ENCODE results near the gene RPS25. TPM values are rescaled to one million over a fixed set of nuclear protein-coding genes. Genes with fewer than 3 reads are reported as not detected.
"Not testable (repeated sequence)": the region's sequence is repeated elsewhere in the genome, so short reads cannot be mapped to it uniquely, and the experiment has no call there.

Gene RPS25
- total RNA-seq, 1 donor from 2014 or later: 307 TPM

- ATAC-seq (no peak), DNase-seq (ENCODE audit: low spot score) (no peak)
Observed at GRCh38 chr11:119041821-119042514, 23.8 kb upstream of the RPS25 start.

- not testable (repeated sequence) for ATAC-seq; DNase-seq (ENCODE audit: low spot score)
Observed at GRCh38 chr11:119039471-119039870, 21.3 kb upstream of the RPS25 start.

- ATAC-seq (no peak), DNase-seq (ENCODE audit: low spot score) (no peak)
Observed at GRCh38 chr11:119038884-119039283, 20.7 kb upstream of the RPS25 start.

- no peak for DNase-seq (ENCODE audit: low spot score)
Observed at GRCh38 chr11:119034813-119035212, 16.7 kb upstream of the RPS25 start.

GRCh38 chr11:119033421-119033820, 15.3 kb upstream of the RPS25 start:
- not testable (repeated sequence) for DNase-seq (ENCODE audit: low spot score); ATAC-seq

More at GRCh38 chr11:119034813-119035212, 16.7 kb upstream of the RPS25 start:
- ATAC-seq: no peak

DNA sequence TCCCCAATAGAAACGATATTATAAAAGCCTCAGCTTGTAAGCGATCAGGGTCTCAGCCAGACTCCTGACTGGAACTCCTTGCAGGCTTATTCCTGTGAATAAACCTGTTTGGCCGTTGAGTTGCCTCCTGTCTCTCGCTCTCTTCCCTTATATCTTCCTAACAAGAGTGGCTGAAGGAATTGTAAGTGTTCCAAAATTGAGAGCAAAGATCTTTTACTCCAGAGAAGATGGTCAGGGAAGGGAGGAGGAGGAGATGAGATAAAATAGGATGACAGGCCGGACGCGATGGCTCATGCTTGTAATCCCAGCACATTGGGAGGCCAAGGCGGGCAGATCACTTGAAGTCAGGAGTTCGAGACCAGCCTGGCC, 13.8 kb upstream of the RPS25 start:
- ATAC-seq: no peak
- DNase-seq (ENCODE audit: low spot score): no peak

DNA sequence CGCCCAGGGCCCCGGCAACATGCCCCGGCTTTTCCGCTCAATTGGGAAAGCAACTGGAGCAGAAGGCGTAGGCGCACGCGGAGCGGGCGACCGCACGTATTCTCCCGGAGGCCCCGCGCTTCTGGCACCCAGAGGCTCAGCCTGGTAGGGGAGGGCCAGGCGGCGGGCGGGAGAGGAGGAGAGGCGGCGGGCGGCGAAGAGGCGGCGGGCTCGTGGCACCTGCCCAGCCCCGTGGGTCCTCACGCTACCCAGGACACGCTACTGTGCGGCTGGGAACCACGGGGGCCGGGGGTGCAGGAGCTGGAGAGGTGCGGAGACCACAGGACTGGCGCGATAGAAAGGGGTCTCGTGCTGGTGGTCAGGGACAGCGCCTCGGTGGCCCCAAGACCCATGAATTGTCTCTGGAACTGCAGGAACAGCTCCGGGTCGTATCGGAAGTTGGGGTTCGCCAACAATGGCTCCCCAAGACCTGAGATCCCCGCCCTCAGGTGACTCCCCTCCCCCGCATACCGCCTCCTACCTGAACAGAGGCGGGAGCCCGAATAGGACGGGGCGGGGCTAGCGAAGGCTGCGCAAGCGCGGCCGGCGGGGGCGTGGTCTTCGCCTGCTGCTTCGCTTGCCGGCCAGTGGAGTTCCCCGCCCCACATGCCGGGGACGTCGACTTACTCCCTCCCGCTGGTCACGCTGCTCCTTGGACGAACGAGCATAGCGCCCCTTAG, 12.3 kb upstream of the RPS25 start, which contains the start of gene SLC37A4:
TSS of gene SLC37A4 (minus strand) at position 549 of the 719 bp plus-strand sequence.
- DNase-seq (ENCODE audit: low spot score): peak; percentile 100
- peak; percentile 67 for ATAC-seq

DNA sequence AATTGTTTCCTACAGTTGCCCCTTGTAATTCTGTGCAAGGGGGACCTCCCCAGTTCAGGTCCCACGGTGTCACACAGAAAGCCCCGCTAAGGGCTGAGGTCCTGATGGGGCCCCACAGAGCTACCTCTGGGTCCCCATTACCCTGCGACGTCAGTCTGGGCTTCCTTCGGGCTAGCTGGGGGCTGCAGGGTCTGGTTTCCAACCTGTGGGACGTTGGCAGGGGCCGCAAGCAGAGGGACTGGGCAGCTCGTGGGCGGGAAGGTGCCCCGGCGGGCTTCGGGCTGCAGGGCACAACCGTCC, 11.8 kb upstream of the RPS25 start:
- DNase-seq (ENCODE audit: low spot score) (peak; percentile 58), ATAC-seq (no peak)

GRCh38 chr11:119029340-119030028, 11.3 kb upstream of the RPS25 start:
- ATAC-seq (peak; percentile 58), DNase-seq (ENCODE audit: low spot score) (peak; percentile 94)

GRCh38 chr11:119029069-119029339, 10.9 kb upstream of the RPS25 start:
- ATAC-seq (no peak), DNase-seq (ENCODE audit: low spot score) (no peak)

DNA sequence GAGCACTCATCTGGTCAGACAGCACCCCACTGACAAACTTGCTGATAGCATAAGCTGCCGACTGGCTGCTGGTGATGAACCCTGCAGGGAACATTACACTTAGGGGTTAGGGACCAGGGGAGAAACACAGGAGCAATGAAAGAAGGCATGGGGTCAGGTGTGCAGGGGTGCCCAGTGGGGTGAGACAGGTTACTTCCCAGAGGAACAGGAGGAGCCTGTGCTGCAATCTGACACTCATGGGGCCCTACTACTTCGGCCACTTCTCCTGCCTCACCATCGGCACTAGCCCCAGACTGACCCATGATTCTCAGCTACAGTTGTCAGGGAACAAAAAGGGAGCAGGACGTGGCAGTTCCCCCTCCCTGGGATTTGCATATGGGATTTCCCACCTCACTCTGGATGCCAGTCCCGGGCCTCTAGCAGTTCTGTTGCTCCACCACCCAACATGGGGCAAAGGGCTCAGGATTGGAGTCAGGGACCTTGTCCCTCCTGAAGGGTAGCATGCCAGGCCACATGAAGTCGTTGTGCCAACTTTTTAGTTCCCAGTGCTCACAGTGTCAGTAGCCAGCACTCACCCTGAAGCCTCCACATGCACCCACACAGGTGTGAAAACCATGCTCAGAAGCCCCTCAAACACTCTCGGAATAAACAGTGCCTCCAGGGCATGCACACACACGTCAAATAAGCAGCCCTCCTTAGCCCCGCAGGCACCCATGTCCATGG, 10.4 kb upstream of the RPS25 start:
- DNase-seq (ENCODE audit: low spot score) (peak; percentile 91), ATAC-seq (peak; percentile 53)

GRCh38 chr11:119027561-119028345, 9.6 kb upstream of the RPS25 start:
- ATAC-seq: peak; percentile 10
- peak; percentile 75 for DNase-seq (ENCODE audit: low spot score)

DNA sequence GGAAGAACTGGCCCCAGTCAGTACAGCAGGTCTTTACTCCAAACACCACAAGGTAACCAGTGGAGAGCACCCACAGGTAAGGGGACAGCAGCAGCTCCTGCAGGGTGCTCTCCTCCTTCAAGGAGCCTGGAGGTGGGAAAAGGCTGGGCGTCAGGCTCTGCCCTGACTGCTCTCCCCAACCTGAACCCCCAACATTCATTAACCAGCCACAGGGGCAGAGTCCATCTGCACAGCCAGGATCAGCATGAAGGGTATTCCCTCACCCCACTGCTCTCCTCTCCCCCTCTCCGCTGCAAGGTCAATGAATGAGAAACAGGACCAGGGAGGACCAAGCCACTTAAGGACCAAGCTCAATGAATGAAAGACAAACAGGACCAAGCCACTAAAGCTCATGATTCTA, 8.8 kb upstream of the RPS25 start:
- ATAC-seq: no peak
- peak; percentile 60 for DNase-seq (ENCODE audit: low spot score)

GRCh38 chr11:119025978-119026766, 8.0 kb upstream of the RPS25 start:
- ATAC-seq (peak; percentile 19), DNase-seq (ENCODE audit: low spot score) (peak; percentile 88)

GRCh38 chr11:119025541-119025940, 7.4 kb upstream of the RPS25 start:
- no peak for DNase-seq (ENCODE audit: low spot score)
- ATAC-seq: no peak

DNA sequence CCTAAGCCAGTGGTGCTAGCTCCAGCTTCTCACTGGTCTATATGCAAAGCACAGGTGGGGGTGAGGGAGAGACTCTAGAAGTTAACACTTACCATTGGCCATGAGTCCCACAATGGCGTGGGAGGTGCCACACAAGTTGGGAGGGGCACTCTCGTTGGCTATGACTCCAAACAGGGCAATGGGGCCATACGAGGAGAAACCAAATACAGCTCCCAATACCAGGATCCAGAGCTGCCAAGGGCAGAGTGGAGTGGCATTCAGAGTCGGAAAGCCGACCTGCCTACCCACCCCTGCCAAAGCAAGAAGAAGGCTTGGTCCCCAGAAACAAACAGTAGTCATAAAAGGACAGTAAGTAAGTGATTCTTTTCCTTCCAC, 6.9 kb upstream of the RPS25 start:
- DNase-seq (ENCODE audit: low spot score): no peak
- ATAC-seq: no peak

DNA sequence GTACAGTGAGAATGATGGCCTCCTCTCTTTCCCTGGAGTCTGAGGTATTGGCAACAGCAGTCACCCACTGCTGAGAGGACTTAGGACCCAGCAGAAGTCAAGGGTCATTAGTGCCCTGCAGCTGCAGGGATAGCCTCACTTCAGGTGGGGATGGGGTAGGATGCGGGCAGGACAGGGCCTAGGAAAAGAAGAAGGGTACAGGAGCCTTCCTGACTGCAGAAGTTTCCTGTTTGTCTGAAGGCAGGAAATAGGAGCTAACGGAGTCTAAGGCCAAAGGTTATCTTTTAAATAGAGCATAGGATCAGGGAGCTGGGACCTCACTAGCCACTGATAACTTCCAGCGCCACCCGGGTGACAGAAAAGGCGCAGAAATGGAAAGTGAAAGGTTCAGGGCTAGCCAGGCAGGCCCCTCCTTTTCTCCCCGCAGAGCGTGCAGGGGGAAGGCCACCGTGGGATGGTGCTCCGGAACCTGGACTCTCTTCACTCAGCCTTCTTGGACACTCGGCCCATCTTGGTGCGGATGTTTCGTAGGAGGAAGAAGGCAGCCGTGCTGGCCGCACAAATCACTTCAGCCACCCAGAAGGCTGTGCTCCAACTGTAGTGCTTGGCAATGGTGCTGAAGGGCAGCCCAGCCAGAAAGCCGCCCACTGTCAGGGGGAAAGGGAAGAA, 6.4 kb upstream of the RPS25 start:
- no peak for DNase-seq (ENCODE audit: low spot score)
- ATAC-seq: no peak

- ATAC-seq: no peak
Observed at GRCh38 chr11:119023741-119024140, 5.6 kb upstream of the RPS25 start.

GRCh38 chr11:119021631-119022030, 3.5 kb upstream of the RPS25 start:
- ATAC-seq (no peak), DNase-seq (ENCODE audit: low spot score) (no peak)

More at GRCh38 chr11:119023741-119024140, 5.6 kb upstream of the RPS25 start:
- no peak for DNase-seq (ENCODE audit: low spot score)

Measured in left lobe of liver (tissue), 2 donors.